Measurements from ENCODE around the gene HSD3B2. TPM values are rescaled to one million over a fixed set of nuclear protein-coding genes. Genes with fewer than 3 reads are reported as not detected.

The HSD3B2 gene
- total and polyA plus RNA-seq, 2 experiments from 2014 or later, result not detected

DNA sequence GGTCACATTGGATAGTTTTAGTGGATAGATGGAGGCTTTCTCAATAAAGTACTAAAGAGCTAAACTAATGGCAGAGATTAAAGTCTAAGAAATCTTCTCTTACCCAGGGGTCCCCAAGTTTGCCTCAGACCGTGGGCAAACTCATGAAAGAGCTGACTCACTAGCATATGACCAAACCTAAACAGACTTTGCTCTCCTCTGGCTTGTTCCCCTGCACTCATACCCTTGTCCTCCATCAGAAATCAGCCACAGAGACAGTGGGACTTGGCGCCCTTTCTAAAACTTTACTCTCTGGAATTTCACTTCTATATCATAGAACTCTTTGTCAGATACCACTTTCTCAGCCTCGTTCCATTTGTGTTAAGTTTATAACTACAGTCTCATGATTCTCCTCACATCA is 17.0 kb upstream of the HSD3B2 start (continued):
- TF ChIP-seq ZNF462 (CRISPR knock-in tag; IDR thresholded peaks at IDR 0.05) (no peak), EZH2 (IDR thresholded peaks at IDR 0.05; ENCODE audit: low read depth, unreplicated experiment) (no peak), ZNF114 (CRISPR knock-in tag; IDR thresholded peaks at IDR 0.05) (no peak), NANOG (IDR thresholded peaks at IDR 0.05; ENCODE audit: borderline replicate concordance) (no peak), POLR2AphosphoS5 (IDR thresholded peaks at IDR 0.05; ENCODE audit: low read depth) (no peak)
- TF ChIP-seq, protein P1, sequence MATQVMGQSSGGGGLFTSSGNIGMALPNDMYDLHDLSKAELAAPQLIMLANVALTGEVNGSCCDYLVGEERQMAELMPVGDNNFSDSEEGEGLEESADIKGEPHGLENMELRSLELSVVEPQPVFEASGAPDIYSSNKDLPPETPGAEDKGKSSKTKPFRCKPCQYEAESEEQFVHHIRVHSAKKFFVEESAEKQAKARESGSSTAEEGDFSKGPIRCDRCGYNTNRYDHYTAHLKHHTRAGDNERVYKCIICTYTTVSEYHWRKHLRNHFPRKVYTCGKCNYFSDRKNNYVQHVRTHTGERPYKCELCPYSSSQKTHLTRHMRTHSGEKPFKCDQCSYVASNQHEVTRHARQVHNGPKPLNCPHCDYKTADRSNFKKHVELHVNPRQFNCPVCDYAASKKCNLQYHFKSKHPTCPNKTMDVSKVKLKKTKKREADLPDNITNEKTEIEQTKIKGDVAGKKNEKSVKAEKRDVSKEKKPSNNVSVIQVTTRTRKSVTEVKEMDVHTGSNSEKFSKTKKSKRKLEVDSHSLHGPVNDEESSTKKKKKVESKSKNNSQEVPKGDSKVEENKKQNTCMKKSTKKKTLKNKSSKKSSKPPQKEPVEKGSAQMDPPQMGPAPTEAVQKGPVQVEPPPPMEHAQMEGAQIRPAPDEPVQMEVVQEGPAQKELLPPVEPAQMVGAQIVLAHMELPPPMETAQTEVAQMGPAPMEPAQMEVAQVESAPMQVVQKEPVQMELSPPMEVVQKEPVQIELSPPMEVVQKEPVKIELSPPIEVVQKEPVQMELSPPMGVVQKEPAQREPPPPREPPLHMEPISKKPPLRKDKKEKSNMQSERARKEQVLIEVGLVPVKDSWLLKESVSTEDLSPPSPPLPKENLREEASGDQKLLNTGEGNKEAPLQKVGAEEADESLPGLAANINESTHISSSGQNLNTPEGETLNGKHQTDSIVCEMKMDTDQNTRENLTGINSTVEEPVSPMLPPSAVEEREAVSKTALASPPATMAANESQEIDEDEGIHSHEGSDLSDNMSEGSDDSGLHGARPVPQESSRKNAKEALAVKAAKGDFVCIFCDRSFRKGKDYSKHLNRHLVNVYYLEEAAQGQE (IDR thresholded peaks at IDR 0.05; ENCODE audit: unreplicated experiment), result no peak
- TF ChIP-seq, protein P2, sequence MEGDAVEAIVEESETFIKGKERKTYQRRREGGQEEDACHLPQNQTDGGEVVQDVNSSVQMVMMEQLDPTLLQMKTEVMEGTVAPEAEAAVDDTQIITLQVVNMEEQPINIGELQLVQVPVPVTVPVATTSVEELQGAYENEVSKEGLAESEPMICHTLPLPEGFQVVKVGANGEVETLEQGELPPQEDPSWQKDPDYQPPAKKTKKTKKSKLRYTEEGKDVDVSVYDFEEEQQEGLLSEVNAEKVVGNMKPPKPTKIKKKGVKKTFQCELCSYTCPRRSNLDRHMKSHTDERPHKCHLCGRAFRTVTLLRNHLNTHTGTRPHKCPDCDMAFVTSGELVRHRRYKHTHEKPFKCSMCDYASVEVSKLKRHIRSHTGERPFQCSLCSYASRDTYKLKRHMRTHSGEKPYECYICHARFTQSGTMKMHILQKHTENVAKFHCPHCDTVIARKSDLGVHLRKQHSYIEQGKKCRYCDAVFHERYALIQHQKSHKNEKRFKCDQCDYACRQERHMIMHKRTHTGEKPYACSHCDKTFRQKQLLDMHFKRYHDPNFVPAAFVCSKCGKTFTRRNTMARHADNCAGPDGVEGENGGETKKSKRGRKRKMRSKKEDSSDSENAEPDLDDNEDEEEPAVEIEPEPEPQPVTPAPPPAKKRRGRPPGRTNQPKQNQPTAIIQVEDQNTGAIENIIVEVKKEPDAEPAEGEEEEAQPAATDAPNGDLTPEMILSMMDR (conservative IDR thresholded peaks at IDR 0.05; ENCODE audit: low read depth in 2 of 2), result no peak
